HEK293T (cell line): ENCODE results near the gene ROPN1B.
"Not testable (repeated sequence)": the region's sequence is repeated elsewhere in the genome, so short reads cannot be mapped to it uniquely, and the experiment has no call there.

Source experiments
- CTCF ChIA-PET: fragments of 350-600 bp; formaldehyde crosslinking; extraction: SDS; loops from one replicate; lab custom pipeline; 2021; ENCODE audit warnings: antibody characterized with exemption, inconsistent platforms; lab: Yijun Ruan, JAX
- POLR2A ChIA-PET: fragments of 350-600 bp; formaldehyde crosslinking; extraction: SDS; loops from one replicate; lab custom pipeline; 2020; ENCODE audit warnings: antibody characterized with exemption, inconsistent platforms; lab: Yijun Ruan, JAX
- DNase-seq: peaks from one replicate; pipeline ENCODE4 v3.0.0; 2012; ENCODE audit warnings: mixed read lengths; ENCODE audit errors: extremely low spot score
- ARNT ChIP-seq: fragments of 450-650 bp; IDR thresholded peaks from 2 replicates; pipeline ENCODE4 v1.6.1; 2017; ENCODE audit warnings: mild to moderate bottlenecking
- BHLHE40 ChIP-seq: fragments of 450-650 bp; IDR thresholded peaks from 2 replicates; pipeline ENCODE4 v1.6.1; 2016; ENCODE audit warnings: mild to moderate bottlenecking, moderate library complexity, borderline replicate concordance
- CTBP1 ChIP-seq: fragments of 450-650 bp; IDR thresholded peaks from 2 replicates; pipeline ENCODE4 v1.6.1; 2016; ENCODE audit warnings: borderline replicate concordance
- ELF4 ChIP-seq: fragments of 450-650 bp; IDR thresholded peaks from 2 replicates; pipeline ENCODE4 v1.6.1; 2017; ENCODE audit warnings: antibody characterized with exemption
- FOXA1 ChIP-seq: fragments of 450-650 bp; IDR thresholded peaks from 2 replicates; pipeline ENCODE4 v1.6.1; 2016; ENCODE audit warnings: mild to moderate bottlenecking
- FOXK2 ChIP-seq: fragments of 450-650 bp; IDR thresholded peaks from 2 replicates; pipeline ENCODE4 v1.6.1; 2016; ENCODE audit warnings: mild to moderate bottlenecking
- FOXM1 ChIP-seq: fragments of 450-650 bp; IDR thresholded peaks from 2 replicates; pipeline ENCODE4 v1.6.1; 2017; ENCODE audit warnings: mild to moderate bottlenecking, borderline replicate concordance
- HDGF ChIP-seq: fragments of 450-650 bp; IDR thresholded peaks from 2 replicates; pipeline ENCODE4 v1.6.1; 2017; ENCODE audit warnings: antibody characterized with exemption, borderline replicate concordance
- L3MBTL2 ChIP-seq: fragments of 450-650 bp; conservative IDR thresholded peaks from 2 replicates; pipeline ENCODE4 v1.6.1; 2016; ENCODE audit warnings: mild to moderate bottlenecking
- LEF1 ChIP-seq: fragments of 450-650 bp; IDR thresholded peaks from 2 replicates; pipeline ENCODE4 v1.6.1; 2017; ENCODE audit warnings: mild to moderate bottlenecking, borderline replicate concordance
- NFRKB ChIP-seq: fragments of 450-650 bp; IDR thresholded peaks from 2 replicates; pipeline ENCODE4 v1.6.1; 2016; ENCODE audit warnings: mild to moderate bottlenecking, moderate library complexity
- PKNOX1 ChIP-seq: fragments of 450-650 bp; IDR thresholded peaks from 2 replicates; pipeline ENCODE4 v1.6.1; 2016
- SP1 ChIP-seq: fragments of 450-650 bp; IDR thresholded peaks from 2 replicates; pipeline ENCODE4 v1.6.1; 2017
- SUZ12 ChIP-seq: fragments of 450-650 bp; IDR thresholded peaks from 2 replicates; pipeline ENCODE4 v1.6.1; 2016; ENCODE audit warnings: mild to moderate bottlenecking
- TARDBP ChIP-seq: fragments of 450-650 bp; IDR thresholded peaks from 2 replicates; pipeline ENCODE4 v1.6.1; 2016
- ZNF384 ChIP-seq: fragments of 450-650 bp; IDR thresholded peaks from 2 replicates; pipeline ENCODE4 v1.6.1; 2016

The ROPN1B gene

GRCh38 chr3:125960066-125960424, 8.9 kb upstream of the ROPN1B start:
- no peak for DNase-seq
- POLR2A ChIA-PET = no interaction called here
- CTCF ChIA-PET = no interaction called here
- TF ChIP-seq TARDBP (no peak), HDGF (no peak), ELF4 (no peak), ZNF384 (no peak), CTBP1 (no peak), FOXK2 (no peak), L3MBTL2 (no peak), ARNT (no peak), LEF1 (no peak), FOXA1 (no peak), PKNOX1 (no peak), NFRKB (no peak), BHLHE40 (no peak), SP1 (no peak), FOXM1 (no peak), SUZ12 (no peak)

GRCh38 chr3:125960456-125961288, 8.3 kb upstream of the ROPN1B start:
- no peak for TF ChIP-seq SUZ12
- no peak for TF ChIP-seq CTBP1
- no peak for TF ChIP-seq BHLHE40
- TF ChIP-seq HDGF = no peak
- no peak for TF ChIP-seq FOXK2
- TF ChIP-seq L3MBTL2 = no peak
- no peak for TF ChIP-seq SP1
- CTCF ChIA-PET = no interaction called here
- no peak for DNase-seq
- POLR2A ChIA-PET = no interaction called here

GRCh38 chr3:125961289-125961589, 7.7 kb upstream of the ROPN1B start:
- POLR2A ChIA-PET = no interaction called here

GRCh38 chr3:125963834-125964233, 5.1 kb upstream of the ROPN1B start:
- CTCF ChIA-PET, POLR2A ChIA-PET, DNase-seq: not testable (repeated sequence)

More at GRCh38 chr3:125961289-125961589, 7.7 kb upstream of the ROPN1B start:
- no peak for DNase-seq
- TF ChIP-seq SUZ12 = no peak
- TF ChIP-seq BHLHE40 = no peak
- no peak for TF ChIP-seq TARDBP
- no peak for TF ChIP-seq SP1
- no peak for TF ChIP-seq ZNF384
- TF ChIP-seq FOXK2 = no peak
- no peak for TF ChIP-seq FOXM1
- TF ChIP-seq NFRKB = no peak
- no peak for TF ChIP-seq ELF4
- no peak for TF ChIP-seq L3MBTL2
- TF ChIP-seq HDGF = no peak
- no peak for TF ChIP-seq LEF1
- TF ChIP-seq CTBP1 = no peak
- no peak for TF ChIP-seq FOXA1
- TF ChIP-seq PKNOX1 = no peak
- no peak for TF ChIP-seq ARNT
- CTCF ChIA-PET = no interaction called here

- CTCF ChIA-PET = no interaction called here
- POLR2A ChIA-PET = no interaction called here
Measured at GRCh38 chr3:125965505-125965904, 3.5 kb upstream of the ROPN1B start.

GRCh38 chr3:125967156-125967555, 1.8 kb upstream of the ROPN1B start:
- ChIA-PET CTCF (no interaction called here), POLR2A (no interaction called here)
- no peak for DNase-seq
- TF ChIP-seq BHLHE40 (no peak), FOXA1 (no peak), FOXM1 (no peak), ARNT (no peak), HDGF (no peak), NFRKB (no peak), FOXK2 (no peak), SUZ12 (no peak), LEF1 (no peak), L3MBTL2 (no peak), PKNOX1 (no peak), ELF4 (no peak), CTBP1 (no peak), TARDBP (no peak), SP1 (no peak), ZNF384 (no peak)

More at GRCh38 chr3:125965505-125965904, 3.5 kb upstream of the ROPN1B start:
- TF ChIP-seq HDGF = no peak
- TF ChIP-seq TARDBP = no peak
- TF ChIP-seq SUZ12 = no peak
- no peak for TF ChIP-seq FOXK2
- no peak for TF ChIP-seq L3MBTL2
- no peak for TF ChIP-seq ZNF384
- DNase-seq = no peak

- CTCF ChIA-PET, DNase-seq, POLR2A ChIA-PET: not testable (repeated sequence)
Measured at GRCh38 chr3:125968121-125968520, 857 bp upstream of the ROPN1B start.

- POLR2A ChIA-PET, DNase-seq: not testable (repeated sequence)
- CTCF ChIA-PET = interaction anchor here (1.0 kb wide), 1 partner anchor 12 kb away, joined by 3 read pairs; no protein-coding TSS in a partner anchor
Measured at GRCh38 chr3:125971997-125972944, 3.3 kb downstream of the ROPN1B start.

- DNase-seq, POLR2A ChIA-PET, CTCF ChIA-PET: not testable (repeated sequence)
Measured at GRCh38 chr3:125975245-125976002, 6.4 kb downstream of the ROPN1B start.
